ENCODE results near the gene C17orf107.

DNA sequence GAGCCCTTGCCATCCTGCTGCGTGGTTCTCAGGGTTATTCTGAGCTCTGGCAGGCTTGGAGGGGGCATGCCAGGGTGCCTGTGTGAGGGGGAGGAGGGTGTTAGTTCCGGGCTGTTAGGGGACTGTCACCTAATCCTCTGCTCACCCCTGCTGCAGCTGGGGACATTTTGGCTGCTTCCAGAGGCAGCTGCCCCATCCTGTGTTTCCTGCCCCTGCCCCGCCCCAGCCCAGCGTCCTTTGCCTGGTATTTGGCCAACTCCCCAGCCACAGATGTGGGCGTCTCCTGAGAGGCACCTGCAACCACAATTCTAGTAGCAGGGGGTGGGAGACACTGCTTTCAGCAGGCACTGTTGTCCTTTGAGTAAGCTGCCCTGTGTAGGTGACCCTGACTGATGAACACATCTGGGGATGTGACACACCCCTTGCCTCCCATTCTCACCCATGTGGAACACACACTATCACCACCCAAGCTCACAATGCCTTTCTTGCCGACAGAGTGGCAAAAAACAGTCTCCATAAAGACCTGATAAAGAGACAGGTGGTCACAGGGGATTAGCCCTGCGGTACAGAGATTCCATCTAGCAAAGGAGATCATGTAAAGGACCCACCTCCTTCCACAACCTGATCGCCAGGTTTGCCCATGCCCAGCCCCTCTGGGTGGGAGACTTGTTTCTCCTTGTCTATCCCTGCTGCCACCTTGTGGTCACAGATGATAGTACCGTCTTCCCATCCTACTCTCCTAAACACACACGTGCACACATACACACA lies 3.9 kb downstream of the C17orf107 start, which contains the start of gene CHRNE:
- TF ChIP-seq, protein P1, sequence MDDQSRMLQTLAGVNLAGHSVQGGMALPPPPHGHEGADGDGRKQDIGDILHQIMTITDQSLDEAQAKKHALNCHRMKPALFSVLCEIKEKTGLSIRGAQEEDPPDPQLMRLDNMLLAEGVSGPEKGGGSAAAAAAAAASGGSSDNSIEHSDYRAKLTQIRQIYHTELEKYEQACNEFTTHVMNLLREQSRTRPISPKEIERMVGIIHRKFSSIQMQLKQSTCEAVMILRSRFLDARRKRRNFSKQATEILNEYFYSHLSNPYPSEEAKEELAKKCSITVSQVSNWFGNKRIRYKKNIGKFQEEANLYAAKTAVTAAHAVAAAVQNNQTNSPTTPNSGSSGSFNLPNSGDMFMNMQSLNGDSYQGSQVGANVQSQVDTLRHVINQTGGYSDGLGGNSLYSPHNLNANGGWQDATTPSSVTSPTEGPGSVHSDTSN (IDR thresholded peaks at IDR 0.05) = no peak
- TF ChIP-seq POLR2AphosphoS5 (IDR thresholded peaks at IDR 0.05; ENCODE audit: low read depth, low read length) = no peak
- TF ChIP-seq, protein P2, sequence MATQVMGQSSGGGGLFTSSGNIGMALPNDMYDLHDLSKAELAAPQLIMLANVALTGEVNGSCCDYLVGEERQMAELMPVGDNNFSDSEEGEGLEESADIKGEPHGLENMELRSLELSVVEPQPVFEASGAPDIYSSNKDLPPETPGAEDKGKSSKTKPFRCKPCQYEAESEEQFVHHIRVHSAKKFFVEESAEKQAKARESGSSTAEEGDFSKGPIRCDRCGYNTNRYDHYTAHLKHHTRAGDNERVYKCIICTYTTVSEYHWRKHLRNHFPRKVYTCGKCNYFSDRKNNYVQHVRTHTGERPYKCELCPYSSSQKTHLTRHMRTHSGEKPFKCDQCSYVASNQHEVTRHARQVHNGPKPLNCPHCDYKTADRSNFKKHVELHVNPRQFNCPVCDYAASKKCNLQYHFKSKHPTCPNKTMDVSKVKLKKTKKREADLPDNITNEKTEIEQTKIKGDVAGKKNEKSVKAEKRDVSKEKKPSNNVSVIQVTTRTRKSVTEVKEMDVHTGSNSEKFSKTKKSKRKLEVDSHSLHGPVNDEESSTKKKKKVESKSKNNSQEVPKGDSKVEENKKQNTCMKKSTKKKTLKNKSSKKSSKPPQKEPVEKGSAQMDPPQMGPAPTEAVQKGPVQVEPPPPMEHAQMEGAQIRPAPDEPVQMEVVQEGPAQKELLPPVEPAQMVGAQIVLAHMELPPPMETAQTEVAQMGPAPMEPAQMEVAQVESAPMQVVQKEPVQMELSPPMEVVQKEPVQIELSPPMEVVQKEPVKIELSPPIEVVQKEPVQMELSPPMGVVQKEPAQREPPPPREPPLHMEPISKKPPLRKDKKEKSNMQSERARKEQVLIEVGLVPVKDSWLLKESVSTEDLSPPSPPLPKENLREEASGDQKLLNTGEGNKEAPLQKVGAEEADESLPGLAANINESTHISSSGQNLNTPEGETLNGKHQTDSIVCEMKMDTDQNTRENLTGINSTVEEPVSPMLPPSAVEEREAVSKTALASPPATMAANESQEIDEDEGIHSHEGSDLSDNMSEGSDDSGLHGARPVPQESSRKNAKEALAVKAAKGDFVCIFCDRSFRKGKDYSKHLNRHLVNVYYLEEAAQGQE (IDR thresholded peaks at IDR 0.05; ENCODE audit: low read depth, low read length) = no peak
